RWPE1 (cell line): ENCODE data around the gene SLC49A4.

Experiments used
- CTCF ChIA-PET: fragments of 350-600 bp; sonication (Branson Sonifier 250); formaldehyde crosslinking; extraction: SDS; loops from one replicate; lab custom pipeline; 2021; lab: Yijun Ruan, JAX
- POLR2A ChIA-PET: fragments of 400-600 bp; formaldehyde crosslinking; extraction: SDS; loops from one replicate; lab custom pipeline; 2020; ENCODE audit warnings: antibody characterized with exemption; ENCODE audit not compliant: low non-redundant PET; lab: Yijun Ruan, JAX
- DNase-seq: peaks from one replicate; pipeline ENCODE4 v3.0.0; 2012; ENCODE audit warnings: low spot score
- H3K27ac ChIP-seq: fragments of 450-650 bp; 2 replicates; pipeline ENCODE4 v1.5.1; 2017
- TF ChIP-seq, protein P1 (sequence below): fragments of 450-650 bp; conservative IDR thresholded peaks from 2 replicates; pipeline ENCODE4 v1.5.1; 2017; ENCODE audit warnings: low read depth, mild to moderate bottlenecking

The SLC49A4 gene

DNA sequence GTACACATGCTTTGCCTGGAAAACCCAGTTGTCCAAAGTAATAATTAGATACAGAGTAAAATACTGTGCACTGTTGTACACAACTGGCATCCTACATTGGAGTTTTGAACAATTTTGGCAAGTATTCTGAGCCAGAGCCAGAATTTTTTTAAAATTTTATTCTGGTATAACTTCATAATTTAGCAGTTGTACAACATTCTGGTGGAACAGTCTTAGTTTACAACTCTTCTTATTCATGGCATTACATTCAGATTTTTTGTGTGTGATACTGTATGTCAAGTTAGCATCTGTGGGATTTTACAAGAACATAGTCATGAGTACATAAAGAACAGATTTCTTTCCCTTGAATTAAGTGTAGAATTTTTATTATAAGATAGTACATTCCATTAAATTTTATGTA, 67.5 kb downstream of the SLC49A4 start:
- DNase-seq = no peak
- CTCF ChIA-PET = no interaction called here
- TF ChIP-seq, protein P1, sequence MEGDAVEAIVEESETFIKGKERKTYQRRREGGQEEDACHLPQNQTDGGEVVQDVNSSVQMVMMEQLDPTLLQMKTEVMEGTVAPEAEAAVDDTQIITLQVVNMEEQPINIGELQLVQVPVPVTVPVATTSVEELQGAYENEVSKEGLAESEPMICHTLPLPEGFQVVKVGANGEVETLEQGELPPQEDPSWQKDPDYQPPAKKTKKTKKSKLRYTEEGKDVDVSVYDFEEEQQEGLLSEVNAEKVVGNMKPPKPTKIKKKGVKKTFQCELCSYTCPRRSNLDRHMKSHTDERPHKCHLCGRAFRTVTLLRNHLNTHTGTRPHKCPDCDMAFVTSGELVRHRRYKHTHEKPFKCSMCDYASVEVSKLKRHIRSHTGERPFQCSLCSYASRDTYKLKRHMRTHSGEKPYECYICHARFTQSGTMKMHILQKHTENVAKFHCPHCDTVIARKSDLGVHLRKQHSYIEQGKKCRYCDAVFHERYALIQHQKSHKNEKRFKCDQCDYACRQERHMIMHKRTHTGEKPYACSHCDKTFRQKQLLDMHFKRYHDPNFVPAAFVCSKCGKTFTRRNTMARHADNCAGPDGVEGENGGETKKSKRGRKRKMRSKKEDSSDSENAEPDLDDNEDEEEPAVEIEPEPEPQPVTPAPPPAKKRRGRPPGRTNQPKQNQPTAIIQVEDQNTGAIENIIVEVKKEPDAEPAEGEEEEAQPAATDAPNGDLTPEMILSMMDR = no peak
- POLR2A ChIA-PET = interaction anchor here (0.6 kb wide), 1 partner anchor 168 kb away, joined by 5 read pairs; no protein-coding TSS in a partner anchor
- no peak overlapping the region for H3K27ac ChIP-seq

DNA sequence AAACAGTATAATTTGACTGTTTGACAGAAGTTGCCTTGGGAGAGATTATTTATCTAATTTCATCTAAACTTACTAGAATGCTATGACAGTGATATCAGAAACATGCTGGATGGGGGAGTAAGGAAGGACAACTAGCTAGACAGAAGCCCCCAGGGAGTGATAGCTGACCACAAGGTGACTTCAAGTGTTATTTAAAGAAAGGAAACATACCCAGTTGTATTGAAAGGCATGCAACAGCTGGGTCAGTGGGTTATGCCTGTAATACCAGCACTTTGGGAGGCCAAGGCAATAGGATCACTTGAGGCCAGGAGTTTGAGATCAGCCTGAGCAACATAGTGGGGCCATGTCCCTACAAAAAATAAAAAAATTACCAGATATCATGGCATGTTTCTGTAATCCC, 69.6 kb downstream of the SLC49A4 start:
- DNase-seq = no peak
- ChIA-PET POLR2A (no interaction called here), CTCF (interaction anchor here (0.7 kb wide), 1 partner anchor 9 kb away, joined by 3 read pairs; no protein-coding TSS in a partner anchor)
- TF ChIP-seq, protein P1 = no peak
- no peak overlapping the region for H3K27ac ChIP-seq

DNA sequence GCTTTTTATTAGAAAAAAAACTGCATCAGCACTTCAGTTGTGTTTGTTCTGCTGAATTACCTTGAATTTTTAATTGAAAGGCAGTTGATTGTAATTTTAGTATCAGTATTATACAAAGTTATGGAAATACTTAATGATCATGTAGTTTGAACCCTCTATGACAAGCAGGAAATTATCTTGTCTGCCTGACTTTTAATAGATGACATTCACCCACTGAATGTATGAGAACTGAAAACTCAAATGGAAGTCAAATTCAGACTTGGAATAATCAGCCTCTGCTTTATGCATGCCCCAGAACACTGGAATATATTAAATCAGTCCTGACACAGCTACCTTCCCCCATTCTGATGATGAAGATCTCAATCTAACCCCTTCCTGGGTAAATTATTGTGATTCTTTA, 73.5 kb downstream of the SLC49A4 start:
- no peak for DNase-seq
- TF ChIP-seq, protein P1 = no peak
- H3K27ac ChIP-seq = no peak overlapping the region
- ChIA-PET POLR2A (no interaction called here), CTCF (interaction anchor here (0.7 to 0.9 kb wide), 2 partner anchors 16 to 52 kb away, joined by 3 to 6 read pairs; no protein-coding TSS in a partner anchor)

DNA sequence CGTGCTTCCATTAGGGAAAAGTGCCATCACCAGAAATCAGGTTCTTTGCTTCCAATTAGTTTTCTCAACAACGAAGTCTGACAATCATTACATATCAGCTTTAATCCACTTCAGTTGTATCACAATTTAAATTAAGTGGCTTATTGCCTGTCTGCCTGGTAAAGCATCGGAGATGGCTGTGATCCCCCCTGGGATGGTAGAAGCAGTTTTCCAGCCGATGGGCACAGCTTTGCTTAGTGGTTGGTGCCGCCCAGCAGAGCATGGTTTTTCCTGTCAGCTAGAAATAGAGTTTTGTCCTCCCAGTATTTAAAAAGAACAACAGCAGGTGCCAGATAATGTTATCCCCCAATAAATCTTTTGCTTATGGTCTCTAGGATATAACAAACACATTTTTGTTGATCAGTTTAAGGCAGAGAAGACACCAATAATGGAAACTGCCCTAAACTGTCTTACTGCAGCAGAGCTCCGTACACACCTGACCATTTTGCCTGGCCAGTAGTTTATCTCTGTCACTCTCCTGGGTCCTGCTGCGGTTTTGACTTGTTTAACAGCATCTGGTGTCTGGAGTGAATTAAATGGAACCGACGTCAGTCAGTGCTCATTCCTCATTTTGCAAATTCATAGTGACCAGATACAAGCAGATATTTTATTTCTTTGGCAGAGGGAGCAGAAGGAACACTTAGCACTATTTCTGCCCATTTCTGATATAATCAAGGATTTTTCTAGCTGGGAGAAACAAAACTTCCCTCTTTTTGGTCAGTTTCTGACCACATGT, 79.1 kb downstream of the SLC49A4 start:
- H3K27ac ChIP-seq = no peak overlapping the region
- ChIA-PET POLR2A (no interaction called here), CTCF (no interaction called here)
- TF ChIP-seq, protein P1 = no peak
- DNase-seq = no peak

DNA sequence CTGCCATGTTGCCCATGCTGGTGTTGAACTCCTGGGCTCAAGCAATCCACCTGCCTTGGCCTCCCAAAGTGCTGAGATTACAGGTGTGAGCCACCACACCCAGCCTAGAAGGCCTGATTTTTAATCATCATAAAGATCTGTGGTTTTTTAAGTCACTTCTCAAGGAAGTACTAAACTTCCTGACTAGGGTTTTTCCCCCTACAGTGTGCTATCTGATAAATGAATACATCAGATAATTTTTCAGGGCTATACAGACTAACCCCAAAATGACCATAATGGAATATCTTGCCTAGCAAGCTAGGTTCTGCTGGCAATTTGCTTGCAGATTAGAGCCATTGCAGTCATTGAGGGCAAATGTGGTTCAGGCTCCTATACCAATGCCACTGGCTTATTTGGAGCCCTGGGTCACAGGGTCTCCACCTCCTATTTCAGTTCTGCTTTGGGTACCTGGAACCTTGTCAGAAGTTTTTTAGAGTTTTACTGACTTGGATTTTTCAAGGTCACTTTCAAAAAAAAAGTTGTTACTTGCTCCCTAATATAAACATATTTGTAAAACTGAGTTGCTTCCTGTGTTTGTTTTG, 80.8 kb downstream of the SLC49A4 start:
- no peak for DNase-seq
- ChIA-PET POLR2A (no interaction called here), CTCF (interaction anchor here (0.6 kb wide), 1 partner anchor 151 kb away, joined by 3 read pairs; no protein-coding TSS in a partner anchor)
- no peak overlapping the region for H3K27ac ChIP-seq
- TF ChIP-seq, protein P1 = no peak

DNA sequence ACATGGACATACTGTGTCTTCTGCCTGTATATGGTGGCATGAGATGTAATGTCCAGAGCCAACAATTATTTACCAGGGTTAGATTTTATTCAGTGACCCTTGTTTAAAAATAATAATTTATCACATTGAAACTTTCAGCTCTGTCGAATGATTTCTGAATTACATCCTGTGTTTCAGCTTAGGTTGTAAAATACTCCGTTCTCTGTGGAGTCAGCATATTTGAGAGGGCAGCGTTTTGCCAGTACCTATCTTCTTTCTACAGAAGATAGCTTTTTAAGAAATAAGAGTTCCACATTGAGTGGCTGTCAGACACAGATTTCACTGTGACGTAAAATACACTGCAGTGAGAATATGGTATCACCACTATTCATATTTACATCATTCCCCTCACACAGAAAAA, 85.3 kb downstream of the SLC49A4 start:
- TF ChIP-seq, protein P1 = no peak
- no peak for DNase-seq
- H3K27ac ChIP-seq = no peak overlapping the region
- POLR2A ChIA-PET = no interaction called here
- CTCF ChIA-PET = interaction anchor here (0.6 kb wide), 1 partner anchor 146 kb away, joined by 3 read pairs; no protein-coding TSS in a partner anchor
